Neural crest cell (in vitro differentiated cells): ENCODE results near the gene OR1L8. TPM values are rescaled to one million over a fixed set of nuclear protein-coding genes. Genes with fewer than 3 reads are reported as not detected.
"Not testable (repeated sequence)": the region's sequence is repeated elsewhere in the genome, so short reads cannot be mapped to it uniquely, and the experiment has no call there.

Experiments used
- DNase-seq: peaks from one replicate; pipeline ENCODE4 v3.0.0; 2021; ENCODE audit warnings: low read depth, mixed read lengths, low spot score
- H3K27ac Mint-ChIP-seq: one replicate; pipeline ENCODE4 v1.8.0; 2021; ENCODE audit warnings: mild to moderate bottlenecking, mixed read lengths; ENCODE audit not compliant: unreplicated experiment
- H3K27me3 Mint-ChIP-seq: 2 replicates; pipeline ENCODE4 v1.8.0; 2021; ENCODE audit warnings: low read depth, mild to moderate bottlenecking, mixed read lengths
- H3K36me3 Mint-ChIP-seq: 2 replicates; pipeline ENCODE4 v1.8.0; 2021; ENCODE audit warnings: low read depth, mild to moderate bottlenecking, mixed read lengths
- H3K4me1 Mint-ChIP-seq: 2 replicates; pipeline ENCODE4 v1.8.0; 2021; ENCODE audit warnings: mixed read lengths
- H3K4me3 Mint-ChIP-seq: one replicate; pipeline ENCODE4 v1.8.0; 2021; ENCODE audit warnings: mild to moderate bottlenecking, mixed read lengths
- H3K9me3 Mint-ChIP-seq: 2 replicates; pipeline ENCODE4 v1.8.0; 2021; ENCODE audit warnings: mixed read lengths
- total RNA-seq: library from RNA; stranded (reverse); gene quantifications from 2 replicates; pipeline ENCODE4 v1.2.1, GENCODE V29; 2021
- TF ChIP-seq, protein P1 (sequence below): fragments of 200-600 bp; sonication (generic); conservative IDR thresholded peaks from 2 replicates; pipeline ENCODE4 v1.5.0; 2021; ENCODE audit warnings: antibody characterized with exemption, mild to moderate bottlenecking

Gene OR1L8
- total RNA-seq, 1 donor from 2014 or later, result not detected

DNA sequence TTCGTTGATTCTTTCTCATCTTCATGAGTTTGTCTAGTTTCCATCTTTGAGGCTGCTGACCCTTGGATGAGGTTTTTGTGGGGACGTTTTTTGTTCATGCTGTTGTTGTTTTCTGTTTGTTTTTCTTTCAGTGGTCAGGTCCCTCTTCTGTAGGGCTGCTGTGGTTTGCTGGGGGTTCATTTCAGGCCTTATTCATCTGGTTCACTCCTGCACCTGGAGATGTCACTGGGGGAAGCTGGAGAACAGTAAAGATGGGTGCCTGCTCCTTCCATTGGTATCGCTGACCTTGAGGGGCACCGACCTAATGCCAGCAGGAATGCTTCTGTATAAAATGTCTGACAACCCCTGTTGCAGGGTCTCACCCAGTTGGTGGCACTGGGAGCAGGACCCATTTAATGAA, 21.7 kb downstream of the OR1L8 start:
- Mint-ChIP-seq H3K36me3 (peaks cover 2% of the 10 kb centered on the region), H3K27ac (no peak overlapping the region), H3K4me3 (no peak overlapping the region), H3K4me1 (no peaks in the 10 kb centered on the region), H3K9me3 (peaks cover 21% of the 10 kb centered on the region), H3K27me3 (peaks cover 6% of the 10 kb centered on the region)
- DNase-seq, result no peak
- TF ChIP-seq, protein P1, sequence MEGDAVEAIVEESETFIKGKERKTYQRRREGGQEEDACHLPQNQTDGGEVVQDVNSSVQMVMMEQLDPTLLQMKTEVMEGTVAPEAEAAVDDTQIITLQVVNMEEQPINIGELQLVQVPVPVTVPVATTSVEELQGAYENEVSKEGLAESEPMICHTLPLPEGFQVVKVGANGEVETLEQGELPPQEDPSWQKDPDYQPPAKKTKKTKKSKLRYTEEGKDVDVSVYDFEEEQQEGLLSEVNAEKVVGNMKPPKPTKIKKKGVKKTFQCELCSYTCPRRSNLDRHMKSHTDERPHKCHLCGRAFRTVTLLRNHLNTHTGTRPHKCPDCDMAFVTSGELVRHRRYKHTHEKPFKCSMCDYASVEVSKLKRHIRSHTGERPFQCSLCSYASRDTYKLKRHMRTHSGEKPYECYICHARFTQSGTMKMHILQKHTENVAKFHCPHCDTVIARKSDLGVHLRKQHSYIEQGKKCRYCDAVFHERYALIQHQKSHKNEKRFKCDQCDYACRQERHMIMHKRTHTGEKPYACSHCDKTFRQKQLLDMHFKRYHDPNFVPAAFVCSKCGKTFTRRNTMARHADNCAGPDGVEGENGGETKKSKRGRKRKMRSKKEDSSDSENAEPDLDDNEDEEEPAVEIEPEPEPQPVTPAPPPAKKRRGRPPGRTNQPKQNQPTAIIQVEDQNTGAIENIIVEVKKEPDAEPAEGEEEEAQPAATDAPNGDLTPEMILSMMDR, result no peak

DNA sequence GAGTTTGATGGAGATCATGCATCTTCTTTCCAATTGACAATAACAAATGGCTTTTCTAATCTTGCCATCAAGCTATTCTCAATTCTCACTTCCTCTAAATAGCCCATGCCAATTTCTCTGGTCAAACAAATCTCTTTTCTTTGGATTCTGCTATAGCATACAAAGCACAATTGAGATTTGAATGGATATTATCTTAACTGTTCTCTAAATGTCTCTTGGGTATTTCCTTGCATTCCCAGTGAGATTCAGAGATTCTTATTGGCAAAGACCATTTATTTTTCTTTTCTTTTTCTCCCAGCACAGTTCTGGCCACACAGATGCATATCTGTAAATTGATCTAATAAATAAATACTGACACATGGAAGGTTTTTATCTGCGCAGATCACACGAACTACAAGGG, 30.4 kb downstream of the OR1L8 start, which contains the start of gene OR1N2:
Gene OR1N2 (plus strand): TSS at position 301 of the 400 bp plus-strand sequence. CDS start 100 bp downstream, outside the sequence.
- Mint-ChIP-seq H3K4me1 (no peaks in the 10 kb centered on the region), H3K27ac (no peak within 1 kb of the TSS), H3K4me3 (no peak within 1 kb of the TSS), H3K9me3 (peaks cover 14% of the 10 kb centered on the region), H3K36me3 (no peaks in the 10 kb centered on the region), H3K27me3 (peaks cover 36% of the 10 kb centered on the region)
- DNase-seq, result no peak
- TF ChIP-seq, protein P1, result no peak

DNA sequence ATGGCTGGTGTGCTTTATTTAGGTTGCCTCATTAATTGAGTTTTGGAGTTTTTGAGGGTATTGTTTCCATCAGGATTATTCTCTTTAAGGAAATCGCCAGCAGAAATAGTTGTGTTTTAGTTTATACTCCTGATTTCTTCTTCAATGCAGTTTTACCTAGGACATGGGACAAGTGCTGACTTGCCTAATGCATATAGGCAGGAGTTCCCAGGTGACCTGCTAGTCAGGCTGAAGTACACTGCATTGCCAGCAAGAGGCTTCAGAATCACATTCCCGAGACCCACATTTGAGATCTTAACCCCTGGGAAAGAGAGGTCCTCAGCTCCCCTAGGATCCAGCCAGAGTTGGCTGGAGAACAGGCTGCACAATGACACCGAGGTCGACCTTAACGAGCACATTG, 31.8 kb downstream of the OR1L8 start:
- H3K4me3 Mint-ChIP-seq, result no peak overlapping the region
- TF ChIP-seq, protein P1, result no peak
- H3K27ac Mint-ChIP-seq, result no peak overlapping the region
- no peaks in the 10 kb centered on the region for H3K4me1 Mint-ChIP-seq
- no peaks in the 10 kb centered on the region for H3K36me3 Mint-ChIP-seq
- DNase-seq, result no peak
- H3K27me3 Mint-ChIP-seq, result peaks cover 37% of the 10 kb centered on the region
- peaks cover 19% of the 10 kb centered on the region for H3K9me3 Mint-ChIP-seq

DNA sequence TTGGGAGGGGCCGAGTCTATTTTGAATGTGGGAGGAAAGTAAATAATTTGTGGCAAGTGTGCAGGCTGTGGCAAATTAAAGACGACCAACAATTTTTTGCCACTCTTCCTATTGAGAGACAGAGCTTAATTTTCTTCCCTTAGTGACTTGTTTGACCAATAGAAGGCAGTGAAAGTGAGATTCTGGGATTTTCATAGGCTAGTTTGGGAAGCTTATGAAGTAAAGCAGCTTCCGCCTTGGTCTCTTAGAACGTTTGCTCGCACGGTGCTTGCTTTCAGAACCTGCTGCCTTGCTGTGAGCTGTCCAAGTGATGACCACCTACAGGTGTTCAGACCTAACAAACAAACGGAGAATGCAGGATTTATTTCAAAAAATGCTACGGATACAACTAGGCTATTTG, 37.0 kb downstream of the OR1L8 start:
- Mint-ChIP-seq H3K4me1 (no peaks in the 10 kb centered on the region), H3K9me3 (peaks cover 20% of the 10 kb centered on the region), H3K4me3 (no peak overlapping the region), H3K27ac (no peak overlapping the region), H3K27me3 (peaks cover 28% of the 10 kb centered on the region), H3K36me3 (no peaks in the 10 kb centered on the region)
- DNase-seq, result no peak
- TF ChIP-seq, protein P1, result no peak

DNA sequence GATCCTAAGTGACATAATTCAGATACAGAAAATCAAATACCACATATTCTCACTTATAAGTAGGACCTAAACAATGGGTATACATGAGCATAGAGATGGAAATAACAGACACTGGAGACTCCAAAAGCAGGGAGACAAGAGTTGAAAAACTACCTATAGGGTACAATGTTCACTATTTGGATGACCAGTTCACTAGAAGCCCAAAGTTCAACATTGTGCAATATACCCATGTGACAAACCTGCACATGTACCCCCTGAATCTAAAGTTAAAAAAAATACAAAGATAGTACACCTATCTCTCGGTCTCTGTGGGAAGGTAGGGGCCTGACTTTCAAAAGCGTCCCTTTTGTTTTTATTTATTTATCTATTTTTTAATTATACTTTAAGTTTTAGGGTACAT, 44.4 kb downstream of the OR1L8 start:
- no peak for DNase-seq
- Mint-ChIP-seq H3K27me3 (peaks cover 25% of the 10 kb centered on the region), H3K4me1 (no peaks in the 10 kb centered on the region), H3K27ac (no peak overlapping the region), H3K4me3 (no peak overlapping the region), H3K9me3 (peaks cover 17% of the 10 kb centered on the region), H3K36me3 (no peaks in the 10 kb centered on the region)
- TF ChIP-seq, protein P1, result no peak

DNA sequence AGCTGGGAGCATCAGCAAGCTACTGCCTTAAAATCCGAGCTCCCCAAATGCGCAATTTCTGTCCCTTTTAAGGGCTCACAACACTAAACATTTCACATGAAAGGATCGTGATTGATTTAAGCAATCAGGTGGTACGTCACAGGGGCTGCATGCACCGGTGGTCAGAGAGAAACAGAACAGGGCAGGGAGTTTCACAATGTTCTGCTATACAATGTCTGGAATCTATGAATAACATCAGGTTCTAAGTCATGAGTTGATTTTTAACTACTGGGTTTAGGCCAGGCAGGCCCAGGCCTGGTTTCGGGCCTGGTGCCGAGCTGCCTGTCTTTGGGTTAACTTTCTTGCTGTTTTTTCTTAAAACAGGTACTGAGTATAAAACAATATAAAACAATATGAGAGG, 46.1 kb downstream of the OR1L8 start:
- not testable (repeated sequence) for H3K36me3 Mint-ChIP-seq, DNase-seq
- peaks cover 22% of the 10 kb centered on the region for H3K9me3 Mint-ChIP-seq

More for the DNA sequence above, 46.1 kb downstream of the OR1L8 start:
- H3K4me1 Mint-ChIP-seq, H3K4me3 Mint-ChIP-seq, H3K27ac Mint-ChIP-seq: not testable (repeated sequence)
- H3K27me3 Mint-ChIP-seq, result peaks cover 38% of the 10 kb centered on the region
